ENCODE measurements around the gene LHFPL3.

DNA sequence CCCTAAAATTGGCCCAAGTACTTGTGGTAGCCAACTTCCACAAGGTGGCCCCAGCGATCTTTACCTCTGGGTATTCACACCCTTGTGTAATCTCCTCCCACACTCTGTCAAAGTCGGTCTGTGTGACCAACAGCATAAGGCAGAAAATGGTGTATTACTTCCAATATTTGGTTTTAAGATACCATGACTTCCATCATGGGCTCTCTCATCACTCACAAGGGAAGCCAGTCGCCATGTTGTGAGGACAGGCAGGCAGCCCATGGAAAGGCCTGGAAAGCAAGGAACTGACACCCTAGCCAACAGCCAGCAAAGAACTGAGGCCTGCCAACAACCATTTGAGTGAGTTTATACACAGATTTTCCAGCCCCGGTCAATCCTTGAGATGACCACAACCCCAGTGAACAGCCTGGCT lies 594.6 kb downstream of the LHFPL3 start:
- TF ChIP-seq EZH2 (IDR thresholded peaks at IDR 0.05; ENCODE audit: low read length, missing control alignments) (no peak), CTCF (conservative IDR thresholded peaks at IDR 0.05 in 1 of 2, IDR thresholded peaks at IDR 0.05 in 1 of 2; ENCODE audit: low read depth in 1 of 2, low read length in 2 of 2) (peak; percentile 62 to 73)

All from fibroblast of lung (primary cell).